GM23338 (cell line): ENCODE measurements around the gene TMEM250.

ENCODE experiments used
- CREB1 ChIP-seq: fragments of 250-450 bp; sonication (Bioruptor Pico); IDR thresholded peaks from 2 replicates; pipeline ENCODE4 v1.5.0; 2020; ENCODE audit warnings: low read depth, mild to moderate bottlenecking, moderate library complexity
- EZH2 ChIP-seq: fragments of 200-600 bp; sonication (generic); IDR thresholded peaks from one replicate; pipeline ENCODE4 v1.8.0; 2017; ENCODE audit warnings: antibody characterized with exemption, mild to moderate bottlenecking, low read depth; ENCODE audit not compliant: unreplicated experiment
- EZH2phosphoT487 ChIP-seq: fragments of 200-600 bp; sonication (generic); IDR thresholded peaks from one replicate; pipeline ENCODE4 v1.8.1; 2018; ENCODE audit warnings: antibody characterized with exemption; ENCODE audit not compliant: unreplicated experiment
- JUNB ChIP-seq: IDR thresholded peaks from one replicate; pipeline ENCODE4 v1.6.1; 2016; ENCODE audit warnings: antibody characterized with exemption; ENCODE audit not compliant: unreplicated experiment
- POLR2AphosphoS5 ChIP-seq: IDR thresholded peaks from 2 replicates; pipeline ENCODE4 v1.6.1; 2016; ENCODE audit warnings: antibody characterized with exemption, low read depth
- REST ChIP-seq: IDR thresholded peaks from one replicate; pipeline ENCODE4 v1.6.1; 2018; ENCODE audit warnings: antibody characterized with exemption; ENCODE audit not compliant: unreplicated experiment
- STAT1 ChIP-seq: IDR thresholded peaks from one replicate; pipeline ENCODE4 v1.6.1; 2016; ENCODE audit warnings: antibody characterized with exemption; ENCODE audit not compliant: unreplicated experiment
- ZNF114 ChIP-seq: fragments of 250-450 bp; sonication (Bioruptor Pico); IDR thresholded peaks from 2 replicates; pipeline ENCODE4 v1.5.0; 2020; ENCODE audit warnings: mild to moderate bottlenecking, moderate library complexity
- TF ChIP-seq, protein P1 (sequence below), 2 experiments: fragments of 200-600 bp in 1 of 2; sonication (generic) in 1 of 2; conservative IDR thresholded peaks; 2 replicates each; pipeline versions ENCODE4 v1.5.1 to v1.6.1; 2016 to 2017; ENCODE audit warnings: antibody characterized with exemption in 2 of 2, low read depth in 2 of 2, mild to moderate bottlenecking in 2 of 2, moderate library complexity in 1 of 2

GRCh38 chr9:136154943-136155342, 36.3 kb upstream of the TMEM250 start:
- no peak for TF ChIP-seq POLR2AphosphoS5
- TF ChIP-seq, protein P1, sequence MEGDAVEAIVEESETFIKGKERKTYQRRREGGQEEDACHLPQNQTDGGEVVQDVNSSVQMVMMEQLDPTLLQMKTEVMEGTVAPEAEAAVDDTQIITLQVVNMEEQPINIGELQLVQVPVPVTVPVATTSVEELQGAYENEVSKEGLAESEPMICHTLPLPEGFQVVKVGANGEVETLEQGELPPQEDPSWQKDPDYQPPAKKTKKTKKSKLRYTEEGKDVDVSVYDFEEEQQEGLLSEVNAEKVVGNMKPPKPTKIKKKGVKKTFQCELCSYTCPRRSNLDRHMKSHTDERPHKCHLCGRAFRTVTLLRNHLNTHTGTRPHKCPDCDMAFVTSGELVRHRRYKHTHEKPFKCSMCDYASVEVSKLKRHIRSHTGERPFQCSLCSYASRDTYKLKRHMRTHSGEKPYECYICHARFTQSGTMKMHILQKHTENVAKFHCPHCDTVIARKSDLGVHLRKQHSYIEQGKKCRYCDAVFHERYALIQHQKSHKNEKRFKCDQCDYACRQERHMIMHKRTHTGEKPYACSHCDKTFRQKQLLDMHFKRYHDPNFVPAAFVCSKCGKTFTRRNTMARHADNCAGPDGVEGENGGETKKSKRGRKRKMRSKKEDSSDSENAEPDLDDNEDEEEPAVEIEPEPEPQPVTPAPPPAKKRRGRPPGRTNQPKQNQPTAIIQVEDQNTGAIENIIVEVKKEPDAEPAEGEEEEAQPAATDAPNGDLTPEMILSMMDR (conservative IDR thresholded peaks at IDR 0.05; ENCODE audit: low read depth in 2 of 2) = no peak
- TF ChIP-seq STAT1 = no peak
- no peak for TF ChIP-seq ZNF114 (CRISPR knock-in tag)
- TF ChIP-seq EZH2 = no peak
- TF ChIP-seq JUNB = no peak
- TF ChIP-seq CREB1 (CRISPR knock-in tag) = no peak
- no peak for TF ChIP-seq REST
- no peak for TF ChIP-seq EZH2phosphoT487
